NCI-H446 treated with DMSO at 0.1 percent for 48 hours (cell line): ENCODE results near the gene KRT31.
"Not testable (repeated sequence)": the region's sequence is repeated elsewhere in the genome, so short reads cannot be mapped to it uniquely, and the experiment has no call there.

Experiments
- DNase-seq: peaks from one replicate; lab custom pipeline; 2025; lab: John Stamatoyannopoulos, UW

The KRT31 gene

DNA sequence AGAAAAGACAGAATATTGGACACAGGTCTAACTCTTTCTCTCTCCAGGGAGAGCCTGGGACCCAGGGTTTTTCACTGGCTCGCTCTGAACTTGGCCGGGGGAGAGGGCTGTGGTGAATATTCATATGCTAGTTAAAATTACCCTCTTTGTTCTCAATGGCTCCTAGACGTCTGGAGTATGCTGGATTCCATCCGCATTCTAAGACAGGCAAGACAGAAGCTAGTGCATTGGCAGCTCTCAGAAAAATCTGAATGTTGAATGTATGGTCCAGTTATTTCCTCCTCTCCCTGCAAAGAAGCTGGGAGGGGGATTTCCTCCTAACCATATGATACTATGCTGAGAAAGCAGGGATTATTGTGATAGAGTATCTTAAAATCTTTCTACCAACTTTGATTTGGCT lies 9.7 kb downstream of the KRT31 start:
- DNase-seq: no peak

DNA sequence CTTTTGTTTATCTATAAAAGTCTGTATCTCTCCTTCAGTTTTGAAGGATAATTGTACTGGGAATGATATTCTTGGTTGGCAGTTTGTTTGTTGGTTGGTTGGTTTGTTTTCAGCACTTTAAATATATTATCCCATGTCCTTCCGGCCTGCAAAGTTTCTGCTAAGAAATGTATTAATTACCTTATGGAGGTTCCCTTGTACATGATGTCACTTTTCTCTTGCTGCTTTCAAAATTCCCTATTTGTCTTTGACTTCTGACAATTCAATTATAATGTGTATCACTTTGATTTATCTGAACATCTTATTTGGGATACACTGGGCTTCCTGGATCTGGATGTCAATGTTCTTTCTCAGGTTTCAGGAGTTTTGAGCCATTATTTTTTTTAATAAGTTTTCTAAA lies 11.2 kb downstream of the KRT31 start:
- no peak for DNase-seq

DNA sequence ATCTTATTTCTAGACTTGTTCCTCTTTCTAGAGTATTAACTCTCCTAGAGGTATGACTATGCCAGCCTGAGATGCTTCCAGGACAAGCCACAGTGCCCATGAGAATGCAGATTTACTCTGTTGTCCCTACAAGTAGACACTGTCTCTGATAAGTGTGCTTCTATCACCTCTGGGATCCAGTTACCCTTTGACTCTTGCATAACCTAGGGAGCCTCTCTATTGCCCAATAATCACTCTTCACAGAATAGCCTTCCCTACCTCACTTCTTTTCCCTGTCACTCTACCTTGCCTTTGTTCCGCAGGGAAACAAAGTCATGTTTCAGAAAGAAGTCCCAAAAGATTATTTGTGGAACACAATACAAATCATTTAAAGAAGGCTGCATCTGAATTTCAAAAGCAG lies 13.7 kb downstream of the KRT31 start:
- DNase-seq: no peak

DNA sequence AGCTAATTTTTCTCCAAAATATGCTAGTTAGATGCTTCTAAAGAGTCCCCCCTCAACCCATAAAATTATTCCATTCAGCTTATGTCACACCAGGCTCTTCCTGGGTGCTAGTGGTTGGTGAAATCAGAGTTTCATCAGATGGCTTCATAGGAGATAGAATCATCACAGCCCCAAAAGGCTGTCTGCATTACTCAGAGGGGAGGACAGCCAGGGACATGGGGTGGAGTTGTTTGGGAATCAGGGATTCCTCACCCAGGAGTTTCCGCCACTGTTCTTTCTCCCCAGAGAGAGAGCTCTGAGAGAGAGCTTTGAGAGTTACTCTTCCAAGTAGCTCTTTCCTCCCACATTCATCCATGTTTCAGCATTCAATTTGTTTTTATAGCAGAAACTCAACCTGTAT lies 15.0 kb downstream of the KRT31 start:
- no peak for DNase-seq

DNA sequence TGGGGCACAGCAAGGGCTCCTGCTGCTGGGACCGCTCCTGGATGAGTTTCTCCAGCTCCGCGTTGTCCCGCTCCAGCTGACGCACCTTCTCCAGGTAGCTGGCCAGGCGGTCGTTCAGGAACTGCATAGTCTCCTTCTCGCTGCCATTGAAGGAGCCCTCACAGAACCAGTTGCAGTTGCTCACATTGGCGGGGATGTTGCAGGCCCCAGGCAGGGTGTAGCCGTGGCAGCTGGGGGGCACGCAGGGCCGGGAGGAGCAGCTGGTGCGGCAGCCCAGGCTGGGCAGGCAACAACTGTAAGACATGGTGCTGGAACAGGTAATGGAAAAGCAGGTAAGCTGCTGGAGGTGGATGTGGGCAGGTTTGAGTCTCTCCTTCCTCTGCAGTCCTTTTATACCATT lies 15.5 kb downstream of the KRT31 start, which contains the start of gene KRT34:
KRT34 (minus strand) TSS at position 364 of the 400 bp plus-strand sequence; CDS start at position 304, 60 bp downstream.
- not testable (repeated sequence) for DNase-seq

DNA sequence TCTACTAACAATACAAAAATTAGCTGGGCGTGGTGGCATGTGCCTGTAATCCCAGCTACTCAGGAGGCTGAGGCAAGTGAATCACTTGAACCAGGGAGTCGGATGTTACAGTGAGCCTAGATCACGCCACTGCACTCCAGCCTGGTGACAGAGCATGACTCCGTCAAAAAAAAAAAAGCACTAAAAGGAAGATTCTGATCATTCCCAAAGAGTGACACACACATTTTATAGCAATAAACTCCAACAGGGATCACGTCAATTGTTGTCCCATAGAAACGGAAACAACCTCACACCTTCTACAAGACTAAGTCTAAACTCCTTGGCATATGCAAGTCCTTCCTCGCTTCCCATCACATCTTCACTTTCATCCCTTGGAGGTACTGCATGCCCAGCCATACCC lies 17.3 kb downstream of the KRT31 start:
- DNase-seq: not testable (repeated sequence)

DNA sequence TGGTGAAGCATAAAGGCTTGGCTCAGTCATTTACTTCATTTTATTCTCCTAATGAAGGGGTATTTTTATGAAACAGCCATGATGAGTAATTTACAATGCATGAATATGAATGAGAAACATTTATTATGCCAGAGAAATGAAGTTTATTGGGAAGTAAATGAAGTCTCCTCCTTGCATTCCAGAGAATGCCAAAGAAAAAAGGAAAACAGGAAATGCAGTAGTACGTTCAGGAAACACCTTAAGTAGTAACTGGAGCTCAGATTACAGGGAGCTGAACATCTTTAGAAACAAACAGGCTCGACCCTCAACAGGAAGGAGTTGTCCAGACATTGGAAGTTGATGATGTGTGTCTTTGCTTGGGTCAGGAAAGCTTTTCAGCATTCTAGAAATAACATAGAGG lies 19.9 kb downstream of the KRT31 start:
- DNase-seq: no peak

DNA sequence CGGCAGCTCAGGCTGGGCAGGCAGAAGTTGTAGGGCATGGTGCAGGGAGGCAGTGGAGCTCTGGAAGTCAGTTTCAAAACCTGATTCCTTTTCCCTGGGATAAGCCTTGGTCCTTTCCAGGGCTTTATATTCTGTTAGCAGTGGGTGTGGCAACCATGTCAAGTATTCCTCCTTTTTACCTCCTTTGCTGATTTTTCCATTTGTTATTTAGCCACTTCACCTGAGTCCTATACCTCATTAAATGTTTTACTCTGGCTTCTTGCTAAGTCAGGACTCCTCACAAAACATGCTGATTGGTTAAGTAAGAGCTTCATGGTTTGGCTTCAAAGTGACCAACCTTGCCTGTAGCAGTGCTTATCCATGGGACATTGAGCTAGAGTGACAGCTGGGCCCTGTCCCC lies 27.7 kb downstream of the KRT31 start, which contains the start of gene KRT33B:
KRT33B (minus strand) TSS at position 101 of the 400 bp plus-strand sequence; CDS start at position 38, 63 bp downstream.
- no peak for DNase-seq

DNA sequence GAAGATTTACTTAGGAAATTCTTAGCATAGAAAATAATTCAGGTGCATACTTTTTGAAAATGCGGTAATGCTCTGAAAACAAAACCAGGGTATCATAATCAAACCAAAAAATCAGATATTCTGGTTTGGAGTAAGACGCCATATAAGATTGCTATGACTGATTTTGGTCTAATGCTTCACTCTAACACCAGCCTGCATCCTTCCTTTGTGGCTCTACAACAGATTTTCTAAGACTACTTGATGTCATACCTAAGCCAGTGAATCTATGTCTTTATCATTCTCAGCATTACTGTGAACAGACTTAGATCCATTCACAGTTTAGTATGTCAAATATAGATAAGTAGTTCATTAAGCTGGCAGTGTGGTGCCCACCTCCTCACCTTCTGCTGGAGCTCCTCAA lies 28.4 kb downstream of the KRT31 start:
- no peak for DNase-seq

DNA sequence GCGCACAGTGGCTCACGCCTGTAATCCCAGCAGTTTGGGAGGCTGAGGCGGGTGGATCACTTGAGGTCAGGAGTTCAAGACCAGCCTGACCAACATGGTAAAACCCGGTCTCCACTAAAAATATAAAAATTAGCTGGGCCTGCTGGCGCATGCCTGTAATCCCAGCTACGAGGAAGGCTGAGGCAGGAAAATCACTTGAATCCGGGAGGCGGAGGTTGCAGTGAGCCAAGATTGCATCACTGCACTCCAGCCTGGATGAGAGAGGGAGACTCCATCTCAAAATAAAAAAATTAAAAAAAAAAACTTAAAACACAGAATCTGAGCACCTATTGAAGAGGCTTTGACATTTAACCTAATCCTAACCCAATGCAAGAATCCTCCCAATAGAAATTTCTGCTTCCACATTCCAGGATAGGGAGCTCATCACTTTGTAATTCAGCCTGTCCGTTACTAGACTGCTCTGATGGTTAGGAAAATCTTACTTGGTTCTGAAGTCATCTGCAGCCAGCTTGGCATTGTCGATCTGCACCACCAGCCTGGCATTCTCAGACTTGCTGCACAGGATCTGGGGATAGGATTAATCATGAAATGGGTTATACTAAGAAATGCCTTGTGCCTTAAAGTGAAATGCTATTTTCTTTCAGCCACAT lies 29.9 kb downstream of the KRT31 start:
- no peak for DNase-seq

DNA sequence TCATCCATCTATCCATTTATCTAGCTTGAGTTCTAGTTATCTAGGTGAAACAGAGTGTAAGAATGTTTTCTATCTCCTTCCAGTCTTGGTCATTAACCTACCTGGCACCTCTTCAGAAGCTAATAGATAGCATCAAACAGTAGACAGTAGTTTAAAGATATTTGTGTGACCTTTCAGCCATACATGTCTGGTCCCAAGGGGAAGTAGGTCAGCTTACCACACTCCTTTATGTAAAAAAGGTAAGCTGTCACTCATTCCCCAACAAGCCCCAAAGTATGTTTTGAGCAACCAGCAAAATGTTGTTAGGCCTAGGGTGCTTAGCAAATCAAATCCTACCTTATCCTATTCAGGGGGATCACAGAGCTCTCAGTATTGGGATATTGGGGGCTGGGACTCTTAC lies 31.3 kb downstream of the KRT31 start:
- no peak for DNase-seq

DNA sequence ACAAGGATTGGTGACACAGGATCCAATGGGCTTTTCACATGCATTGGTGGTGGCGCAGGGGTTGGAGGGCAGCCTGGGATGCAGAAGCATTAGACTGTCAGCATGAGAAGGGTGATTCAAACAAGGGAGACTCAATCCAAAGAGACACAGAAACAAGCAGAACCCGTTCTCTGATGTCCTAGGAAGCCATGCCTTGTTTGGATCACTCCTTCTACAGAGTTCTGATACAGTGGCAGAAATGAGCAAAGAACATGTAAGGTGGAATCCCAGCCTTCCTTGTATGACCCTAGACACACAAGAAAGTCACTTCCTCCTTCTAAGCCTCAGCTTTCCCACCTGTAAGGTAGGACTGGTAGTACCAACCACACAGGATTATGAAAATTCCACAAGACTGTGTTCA lies 33.5 kb downstream of the KRT31 start:
- DNase-seq: no peak

DNA sequence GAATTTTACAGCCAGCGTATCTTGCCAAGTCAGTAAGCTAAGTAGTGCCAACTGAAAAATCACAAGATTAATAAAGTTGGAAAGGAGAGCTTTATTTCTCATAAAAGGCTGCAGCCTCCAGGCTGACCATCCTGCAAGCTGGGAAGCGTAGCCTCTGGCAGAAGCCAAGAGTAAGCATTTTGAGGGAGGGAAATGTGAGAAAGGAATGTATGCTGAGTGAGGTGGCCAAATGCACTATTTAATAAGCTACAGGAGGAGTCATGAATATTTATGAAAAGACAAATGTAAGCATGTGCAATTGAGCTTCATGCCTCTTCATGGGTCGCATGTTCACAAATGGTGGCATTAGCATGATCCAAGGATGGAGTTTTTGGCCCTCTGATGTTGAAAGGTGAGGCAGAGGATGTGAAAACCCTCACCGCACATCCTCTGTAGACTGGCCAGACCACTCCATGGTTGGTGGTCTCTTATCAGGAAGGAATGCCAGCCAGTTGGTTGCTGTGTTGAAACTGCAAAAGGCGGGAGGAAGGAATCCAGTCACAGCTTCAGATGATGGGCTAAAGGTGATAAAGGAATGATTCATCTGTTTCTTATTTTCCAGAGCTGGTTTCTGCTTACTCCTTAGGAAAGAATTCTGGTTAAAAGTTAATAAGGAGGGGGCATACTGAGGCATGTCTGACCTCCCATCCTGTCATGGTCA lies 37.0 kb downstream of the KRT31 start:
- no peak for DNase-seq

DNA sequence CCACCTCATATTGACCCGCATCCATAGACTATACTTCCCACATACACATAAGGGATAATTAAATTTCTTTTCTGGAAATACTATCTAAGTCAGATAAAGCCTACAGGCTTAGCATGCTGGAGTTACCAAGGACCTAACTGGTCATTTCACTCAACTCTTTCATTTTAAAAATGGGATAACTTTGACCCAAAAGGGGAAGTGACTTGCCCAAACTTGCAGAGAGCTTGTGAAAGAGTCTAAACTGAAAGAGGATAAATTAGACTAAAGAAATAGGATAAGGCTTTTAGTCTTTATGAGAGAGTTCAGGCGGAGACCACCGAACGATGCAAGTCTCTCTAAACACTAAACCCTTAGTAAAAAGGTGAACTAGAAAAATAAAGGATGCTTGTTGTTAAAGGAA lies 42.9 kb downstream of the KRT31 start:
- DNase-seq: no peak

DNA sequence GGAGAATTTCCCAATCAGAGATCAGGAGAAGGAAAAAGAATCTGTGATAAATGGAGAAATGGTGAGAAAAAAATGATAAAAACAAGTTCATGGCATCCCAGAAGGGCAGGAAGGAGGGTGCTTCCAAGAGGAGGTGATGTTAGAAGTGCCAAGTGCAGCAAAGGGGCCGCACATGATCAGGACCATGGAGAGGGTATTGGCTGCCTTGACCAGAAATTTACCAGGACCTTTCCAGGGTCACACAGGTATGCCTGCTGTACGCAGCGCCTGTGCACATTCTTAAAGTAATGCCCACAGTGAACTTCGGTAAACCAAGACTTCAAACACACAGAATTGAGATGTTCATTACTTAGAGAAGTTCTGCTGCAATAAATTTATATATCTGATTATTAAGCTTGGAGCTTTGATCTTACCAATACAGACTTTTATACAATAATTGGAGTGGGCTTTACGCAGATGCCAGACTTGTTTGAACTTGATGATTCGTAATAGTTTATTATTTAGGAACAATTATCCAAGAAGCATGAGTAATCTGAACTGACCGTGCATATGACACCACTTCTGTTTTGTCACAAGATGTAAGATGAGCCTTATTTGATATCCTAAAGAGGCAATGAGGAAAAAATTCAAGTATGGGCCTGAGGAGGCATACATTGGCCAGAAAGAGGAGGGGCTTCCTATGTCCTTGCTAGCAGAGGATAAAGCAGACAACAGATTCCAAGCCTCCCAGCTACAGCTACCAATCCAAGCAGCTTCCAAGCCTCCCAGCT lies 44.6 kb downstream of the KRT31 start:
- no peak for DNase-seq

DNA sequence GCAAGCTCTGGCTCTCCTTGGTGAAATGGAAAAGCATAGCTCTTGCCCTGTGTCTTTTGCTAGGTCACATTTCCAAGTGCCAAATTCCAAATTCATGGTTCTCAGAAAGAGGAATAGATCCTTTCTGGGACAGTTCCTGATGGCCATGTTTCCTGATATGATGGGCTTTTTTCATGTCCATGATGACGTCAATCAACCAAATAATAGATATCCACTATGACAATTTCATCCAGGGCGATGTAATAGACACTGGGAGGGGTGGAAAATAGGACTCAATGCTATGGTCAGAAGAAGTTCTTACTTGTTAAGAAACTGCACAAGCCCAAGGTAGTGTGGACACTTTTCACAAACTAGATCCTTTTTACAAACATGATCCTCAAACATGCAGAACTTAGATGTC lies 46.2 kb downstream of the KRT31 start:
- no peak for DNase-seq

DNA sequence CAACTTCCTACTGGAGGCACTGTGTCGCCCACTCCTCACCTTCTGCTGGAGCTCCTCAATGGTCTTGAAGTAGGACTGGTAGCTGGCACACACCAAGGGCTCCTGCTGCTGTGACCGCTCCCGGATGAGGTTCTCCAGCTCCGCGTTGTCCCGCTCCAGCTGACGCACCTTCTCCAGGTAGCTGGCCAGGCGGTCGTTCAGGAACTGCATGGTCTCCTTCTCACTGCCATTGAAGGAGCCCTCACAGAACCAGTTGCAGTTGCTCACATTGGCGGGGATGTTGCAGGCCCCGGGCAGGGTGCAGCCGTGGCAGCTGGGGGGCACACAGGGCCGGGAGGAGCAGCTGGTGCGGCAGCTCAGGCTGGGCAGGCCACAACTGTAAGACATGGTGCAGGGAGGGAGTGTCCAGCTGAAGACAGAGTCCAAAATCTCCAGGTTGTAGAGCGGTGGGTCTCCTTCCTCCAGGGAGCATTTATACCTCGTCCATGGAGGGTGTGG lies 47.0 kb downstream of the KRT31 start, which contains the start of gene KRT33A:
KRT33A (minus strand) TSS at position 448 of the 498 bp plus-strand sequence; CDS start at position 387, 61 bp downstream.
- DNase-seq: not testable (repeated sequence)

DNA sequence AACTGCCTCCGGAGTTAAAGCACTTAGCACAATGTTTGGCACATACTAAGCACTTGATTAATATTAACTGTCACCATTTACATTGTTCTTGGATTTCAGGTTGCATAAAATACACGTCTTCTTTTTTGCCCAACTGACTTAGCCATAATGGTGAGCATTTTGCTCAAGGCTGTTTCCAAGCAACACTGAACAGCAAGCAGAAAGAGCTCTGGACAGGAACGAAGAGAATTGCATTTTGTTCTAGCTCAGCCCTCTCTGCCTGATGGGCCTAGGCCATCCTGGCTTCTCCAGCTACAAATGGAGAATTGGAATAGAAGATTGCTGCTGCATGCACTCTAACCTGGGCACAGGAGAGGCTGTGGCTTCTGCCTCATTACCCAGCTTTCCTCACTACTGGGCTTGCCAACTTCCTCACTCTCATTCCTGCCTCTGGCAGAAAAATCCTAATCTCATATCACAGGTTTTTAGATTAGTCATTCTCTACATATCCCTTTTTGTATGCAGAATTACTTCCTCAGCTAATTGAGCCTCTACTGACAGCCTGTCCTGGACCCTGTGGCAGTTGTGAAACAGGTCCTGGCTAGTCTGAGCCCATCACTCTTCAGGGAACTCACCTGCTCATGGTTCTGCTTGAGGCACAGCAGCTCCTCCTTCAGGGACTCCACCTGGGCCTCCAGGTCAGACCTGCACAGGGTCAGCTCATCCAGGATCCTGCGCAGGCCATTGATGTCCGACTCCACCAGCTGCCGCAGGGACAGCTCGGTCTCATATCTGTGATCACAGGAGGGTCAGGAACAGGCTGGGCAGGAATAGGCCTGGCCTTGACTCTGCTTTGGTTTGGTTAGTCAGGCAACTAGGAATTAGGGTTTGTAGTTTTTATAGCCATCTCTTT lies 49.3 kb downstream of the KRT31 start:
- DNase-seq: no peak

DNA sequence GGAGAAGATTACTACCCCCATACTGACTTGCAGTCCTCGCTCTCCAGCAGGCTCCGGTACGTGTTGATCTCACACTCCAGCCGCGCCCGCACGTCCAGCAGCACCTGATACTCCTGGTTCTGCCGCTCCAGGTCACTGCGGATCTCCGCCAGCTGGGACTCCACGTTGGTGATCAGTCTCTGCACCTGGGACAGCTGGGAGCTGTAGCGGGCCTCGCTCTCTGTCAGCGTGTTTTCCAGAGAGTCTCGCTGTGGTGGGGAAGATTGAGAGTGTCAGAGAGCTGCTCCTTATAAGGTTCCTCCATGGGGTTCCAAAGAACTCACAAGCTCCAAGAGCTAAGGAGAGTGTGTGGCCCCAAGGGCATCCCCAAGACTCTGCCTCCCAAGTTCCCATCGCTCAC lies 51.0 kb downstream of the KRT31 start:
- not testable (repeated sequence) for DNase-seq

DNA sequence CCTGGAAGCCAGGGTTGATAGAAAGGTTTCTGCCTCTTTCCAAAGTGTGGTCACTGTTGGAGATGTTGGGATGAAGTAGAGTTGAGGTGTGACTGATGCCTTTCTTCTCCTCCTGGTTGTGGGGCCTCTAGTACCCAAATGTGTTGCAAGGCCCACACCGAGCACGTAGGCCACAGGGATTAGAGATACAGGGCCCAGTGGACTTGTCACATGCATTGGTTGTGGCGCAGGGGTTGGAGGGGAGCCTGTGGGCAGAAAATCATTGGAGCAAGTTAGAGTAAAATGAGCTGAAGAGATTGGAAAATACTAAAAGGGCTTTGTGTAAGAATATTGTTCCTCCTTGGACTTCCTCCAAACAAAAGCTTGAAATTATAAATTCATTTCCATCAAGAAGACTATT lies 51.4 kb downstream of the KRT31 start:
- DNase-seq: no peak
